DND-41 (cell line): ENCODE data around the gene NANS.

Experiments used
- EZH2 ChIP-seq: IDR thresholded peaks from 3 replicates; pipeline ENCODE4 v1.6.1; 2012; ENCODE audit warnings: borderline replicate concordance, low read depth, mild to moderate bottlenecking, moderate library complexity, low read length, inconsistent platforms; ENCODE audit not compliant: severe bottlenecking
- TF ChIP-seq, protein P1 (sequence below): IDR thresholded peaks from 2 replicates; pipeline ENCODE4 v1.5.1; 2012; ENCODE audit warnings: borderline replicate concordance, low read length, moderate library complexity, mild to moderate bottlenecking; ENCODE audit not compliant: poor library complexity, severe bottlenecking; ENCODE audit errors: extremely low read depth

DNA sequence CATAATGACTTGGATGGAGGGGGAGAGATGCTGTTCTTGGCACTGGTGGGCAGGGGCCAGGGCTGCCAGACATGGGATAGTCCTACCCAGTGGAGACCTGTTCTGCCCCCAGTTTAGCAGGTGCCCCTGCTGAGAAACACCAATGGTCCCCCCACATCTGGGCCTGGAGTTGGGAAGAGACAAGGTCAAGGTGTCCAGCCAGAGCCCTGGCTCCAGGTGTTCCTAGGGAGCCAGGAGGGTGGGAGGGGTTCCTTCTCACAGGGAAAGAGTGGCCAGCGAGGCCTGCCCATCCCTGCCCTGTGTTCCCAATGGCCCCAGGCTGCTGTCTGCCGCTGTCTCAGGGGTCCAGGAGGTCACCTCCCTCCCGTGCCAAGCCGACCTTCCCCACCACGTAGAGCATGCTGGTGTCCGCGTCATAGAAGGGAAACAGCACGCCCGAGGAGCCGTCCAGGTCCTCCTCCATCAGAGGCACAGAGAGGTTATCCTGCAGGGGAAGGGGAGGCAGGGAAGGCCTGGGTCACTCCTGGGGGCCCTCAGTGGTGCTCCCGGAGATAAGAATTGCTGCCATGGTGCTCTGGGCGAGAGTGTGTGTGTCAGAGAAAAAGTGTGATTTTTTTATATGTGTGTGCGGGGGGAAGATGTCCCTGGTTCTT, 74.2 kb downstream of the NANS start:
- TF ChIP-seq, protein P1, sequence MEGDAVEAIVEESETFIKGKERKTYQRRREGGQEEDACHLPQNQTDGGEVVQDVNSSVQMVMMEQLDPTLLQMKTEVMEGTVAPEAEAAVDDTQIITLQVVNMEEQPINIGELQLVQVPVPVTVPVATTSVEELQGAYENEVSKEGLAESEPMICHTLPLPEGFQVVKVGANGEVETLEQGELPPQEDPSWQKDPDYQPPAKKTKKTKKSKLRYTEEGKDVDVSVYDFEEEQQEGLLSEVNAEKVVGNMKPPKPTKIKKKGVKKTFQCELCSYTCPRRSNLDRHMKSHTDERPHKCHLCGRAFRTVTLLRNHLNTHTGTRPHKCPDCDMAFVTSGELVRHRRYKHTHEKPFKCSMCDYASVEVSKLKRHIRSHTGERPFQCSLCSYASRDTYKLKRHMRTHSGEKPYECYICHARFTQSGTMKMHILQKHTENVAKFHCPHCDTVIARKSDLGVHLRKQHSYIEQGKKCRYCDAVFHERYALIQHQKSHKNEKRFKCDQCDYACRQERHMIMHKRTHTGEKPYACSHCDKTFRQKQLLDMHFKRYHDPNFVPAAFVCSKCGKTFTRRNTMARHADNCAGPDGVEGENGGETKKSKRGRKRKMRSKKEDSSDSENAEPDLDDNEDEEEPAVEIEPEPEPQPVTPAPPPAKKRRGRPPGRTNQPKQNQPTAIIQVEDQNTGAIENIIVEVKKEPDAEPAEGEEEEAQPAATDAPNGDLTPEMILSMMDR, result no peak
- no peak for TF ChIP-seq EZH2
